ENCODE measurements around the gene OTUD5.
"Not testable (repeated sequence)": the region's sequence is repeated elsewhere in the genome, so short reads cannot be mapped to it uniquely, and the experiment has no call there.

Gene OTUD5

GRCh38 chrX:48996969-48997368 lies 39.6 kb upstream of the OTUD5 start:
- H3K27me3 ChIP-seq (ENCODE audit: control insufficient read depth in 2 of 2, insufficient read depth in 2 of 2, low read length in 2 of 2) = no peaks in the 10 kb centered on the region
- H3K9me3 ChIP-seq (ENCODE audit: control insufficient read depth in 2 of 2, low read length in 2 of 2) = no peaks in the 10 kb centered on the region
- no peak overlapping the region for H3K9ac ChIP-seq (ENCODE audit: low read depth in 1 of 2, low read length in 2 of 2)
- H3K27ac ChIP-seq (ENCODE audit: low read depth in 2 of 2, low read length in 2 of 2) = no peak overlapping the region
- H3K4me1 ChIP-seq (ENCODE audit: control insufficient read depth in 2 of 2, insufficient read depth in 2 of 2, low read length in 2 of 2) = peaks cover 2 to 5% of the 10 kb centered on the region in 2 donors
- H3K36me3 ChIP-seq (ENCODE audit: control insufficient read depth in 2 of 2, insufficient read depth in 2 of 2, low read length in 2 of 2) = peaks cover 14 to 15% of the 10 kb centered on the region in 2 donors
- no peak overlapping the region for H3K4me3 ChIP-seq (ENCODE audit: low read length in 2 of 2)

DNA sequence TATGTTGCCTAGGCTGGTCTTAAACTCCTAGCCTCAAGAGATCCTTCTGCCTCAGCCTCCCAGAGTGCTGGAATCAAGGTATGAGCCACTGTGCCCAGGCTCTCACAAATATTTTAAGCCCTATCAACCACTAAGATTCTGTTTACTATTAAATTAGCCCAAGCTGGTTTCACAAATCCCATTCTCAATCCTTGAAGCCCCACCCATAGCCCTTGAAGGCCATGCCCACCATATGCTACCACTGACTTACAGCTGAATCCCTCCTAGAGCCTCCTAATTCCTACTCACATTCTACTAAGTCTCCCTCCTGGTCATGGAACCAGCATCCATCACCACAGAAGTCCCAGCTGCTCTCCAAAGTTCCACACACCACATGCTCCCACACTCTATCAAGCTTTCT lies 34.9 kb upstream of the OTUD5 start:
- Histone ChIP-seq H3K9ac (ENCODE audit: low read depth in 1 of 2, low read length in 2 of 2) (no peak overlapping the region), H3K9me3 (ENCODE audit: control insufficient read depth in 2 of 2, low read length in 2 of 2) (no peaks in the 10 kb centered on the region), H3K27ac (ENCODE audit: low read depth in 2 of 2, low read length in 2 of 2) (no peak overlapping the region), H3K4me3 (ENCODE audit: low read length in 2 of 2) (no peak overlapping the region), H3K4me1 (ENCODE audit: control insufficient read depth in 2 of 2, insufficient read depth in 2 of 2, low read length in 2 of 2) (no peaks in the 10 kb centered on the region), H3K27me3 (ENCODE audit: control insufficient read depth in 2 of 2, insufficient read depth in 2 of 2, low read length in 2 of 2) (no peaks in the 10 kb centered on the region), H3K36me3 (ENCODE audit: control insufficient read depth in 2 of 2, insufficient read depth in 2 of 2, low read length in 2 of 2) (peaks cover 13 to 30% of the 10 kb centered on the region in 2 donors)

- Histone ChIP-seq H3K27ac (ENCODE audit: low read depth in 2 of 2, low read length in 2 of 2) (no peak overlapping the region), H3K4me1 (ENCODE audit: control insufficient read depth in 2 of 2, insufficient read depth in 2 of 2, low read length in 2 of 2) (no peaks in the 10 kb centered on the region), H3K27me3 (ENCODE audit: control insufficient read depth in 2 of 2, insufficient read depth in 2 of 2, low read length in 2 of 2) (no peaks in the 10 kb centered on the region), H3K9ac (ENCODE audit: low read depth in 1 of 2, low read length in 2 of 2) (no peak overlapping the region), H3K36me3 (ENCODE audit: control insufficient read depth in 2 of 2, insufficient read depth in 2 of 2, low read length in 2 of 2) (peaks cover 6 to 25% of the 10 kb centered on the region in 2 donors), H3K9me3 (ENCODE audit: control insufficient read depth in 2 of 2, low read length in 2 of 2) (no peaks in the 10 kb centered on the region), H3K4me3 (ENCODE audit: low read length in 2 of 2) (no peak overlapping the region)
Observed at GRCh38 chrX:48989483-48989882, 32.1 kb upstream of the OTUD5 start.

GRCh38 chrX:48983896-48984295 lies 26.5 kb upstream of the OTUD5 start:
- Histone ChIP-seq H3K36me3 (ENCODE audit: control insufficient read depth in 2 of 2, insufficient read depth in 2 of 2, low read length in 2 of 2) (peaks cover 16 to 44% of the 10 kb centered on the region in 2 donors), H3K4me3 (ENCODE audit: low read length in 2 of 2) (no peak overlapping the region), H3K4me1 (ENCODE audit: control insufficient read depth in 2 of 2, insufficient read depth in 2 of 2, low read length in 2 of 2) (no peaks in the 10 kb centered on the region), H3K9me3 (ENCODE audit: control insufficient read depth in 2 of 2, low read length in 2 of 2) (no peaks in the 10 kb centered on the region), H3K9ac (ENCODE audit: low read depth in 1 of 2, low read length in 2 of 2) (no peak overlapping the region), H3K27ac (ENCODE audit: low read depth in 2 of 2, low read length in 2 of 2) (no peak overlapping the region), H3K27me3 (ENCODE audit: control insufficient read depth in 2 of 2, insufficient read depth in 2 of 2, low read length in 2 of 2) (peaks cover 0 to 2% of the 10 kb centered on the region in 2 donors)

DNA sequence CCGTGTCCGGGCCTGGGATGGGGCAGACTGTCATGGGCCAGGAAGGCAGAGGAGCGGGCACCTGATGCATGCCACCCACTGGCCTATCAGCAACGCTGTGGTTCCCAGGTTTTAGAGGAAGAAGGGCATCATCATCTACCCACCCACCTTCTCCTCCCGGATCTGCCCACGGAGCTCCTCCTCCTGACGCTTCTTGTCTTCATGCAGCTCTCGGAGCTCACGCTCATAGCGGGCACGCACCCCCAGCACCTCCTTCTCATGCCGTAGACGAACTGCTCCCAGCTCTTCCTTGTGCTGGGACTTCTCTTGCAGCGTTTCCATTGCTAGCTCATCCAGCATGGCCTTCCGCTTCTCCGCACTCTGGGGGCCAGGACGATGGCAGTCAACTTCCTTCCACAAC lies 25.7 kb upstream of the OTUD5 start:
- Histone ChIP-seq H3K36me3 (ENCODE audit: control insufficient read depth in 2 of 2, insufficient read depth in 2 of 2, low read length in 2 of 2) (peaks cover 16 to 40% of the 10 kb centered on the region in 2 donors), H3K4me3 (ENCODE audit: low read length in 2 of 2) (no peak overlapping the region), H3K9ac (ENCODE audit: low read depth in 1 of 2, low read length in 2 of 2) (no peak overlapping the region), H3K27me3 (ENCODE audit: control insufficient read depth in 2 of 2, insufficient read depth in 2 of 2, low read length in 2 of 2) (peaks cover 0 to 2% of the 10 kb centered on the region in 2 donors), H3K27ac (ENCODE audit: low read depth in 2 of 2, low read length in 2 of 2) (no peak overlapping the region), H3K9me3 (ENCODE audit: control insufficient read depth in 2 of 2, low read length in 2 of 2) (no peaks in the 10 kb centered on the region), H3K4me1 (ENCODE audit: control insufficient read depth in 2 of 2, insufficient read depth in 2 of 2, low read length in 2 of 2) (no peaks in the 10 kb centered on the region)

DNA sequence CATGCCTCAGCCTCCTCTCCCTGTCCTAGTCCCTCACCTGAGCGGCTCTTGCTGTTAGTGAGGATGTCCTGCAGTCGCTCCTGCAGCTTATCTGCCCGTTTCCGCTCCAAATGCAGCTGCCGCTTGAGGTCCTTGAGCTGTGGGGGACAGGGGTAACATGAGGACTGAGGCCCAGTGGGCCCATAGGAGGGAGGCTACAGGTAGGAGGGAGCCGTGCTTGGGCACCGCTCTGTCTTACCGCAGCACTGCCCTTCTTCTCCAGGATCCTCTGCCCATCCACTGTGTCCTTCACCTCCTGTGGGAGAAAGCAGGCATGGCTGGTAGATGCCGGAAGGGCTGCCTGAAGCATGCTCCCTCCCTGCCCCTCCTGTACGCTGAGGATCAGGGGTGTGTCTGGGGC lies 23.8 kb upstream of the OTUD5 start:
- peaks cover 0 to 2% of the 10 kb centered on the region in 2 donors for H3K27me3 ChIP-seq (ENCODE audit: control insufficient read depth in 2 of 2, insufficient read depth in 2 of 2, low read length in 2 of 2)
- no peak overlapping the region for H3K9ac ChIP-seq (ENCODE audit: low read depth in 1 of 2, low read length in 2 of 2)
- H3K36me3 ChIP-seq (ENCODE audit: control insufficient read depth in 2 of 2, insufficient read depth in 2 of 2, low read length in 2 of 2) = peaks cover 16 to 46% of the 10 kb centered on the region in 2 donors
- H3K4me3 ChIP-seq (ENCODE audit: low read length in 2 of 2) = no peak overlapping the region
- no peaks in the 10 kb centered on the region for H3K4me1 ChIP-seq (ENCODE audit: control insufficient read depth in 2 of 2, insufficient read depth in 2 of 2, low read length in 2 of 2)
- no peak overlapping the region for H3K27ac ChIP-seq (ENCODE audit: low read depth in 2 of 2, low read length in 2 of 2)
- H3K9me3 ChIP-seq (ENCODE audit: control insufficient read depth in 2 of 2, low read length in 2 of 2) = no peaks in the 10 kb centered on the region

- not testable (repeated sequence) for H3K9ac ChIP-seq (ENCODE audit: low read depth in 1 of 2, low read length in 2 of 2); H3K4me1 ChIP-seq (ENCODE audit: control insufficient read depth in 2 of 2, insufficient read depth in 2 of 2, low read length in 2 of 2); H3K27me3 ChIP-seq (ENCODE audit: control insufficient read depth in 2 of 2, insufficient read depth in 2 of 2, low read length in 2 of 2); H3K9me3 ChIP-seq (ENCODE audit: control insufficient read depth in 2 of 2, low read length in 2 of 2); H3K4me3 ChIP-seq (ENCODE audit: low read length in 2 of 2); H3K27ac ChIP-seq (ENCODE audit: low read depth in 2 of 2, low read length in 2 of 2)
- H3K36me3 ChIP-seq (ENCODE audit: control insufficient read depth in 2 of 2, insufficient read depth in 2 of 2, low read length in 2 of 2) = peaks cover 23 to 47% of the 10 kb centered on the region in 2 donors
Observed at GRCh38 chrX:48980341-48980740, 22.9 kb upstream of the OTUD5 start.

GRCh38 chrX:48978226-48978625 lies 20.8 kb upstream of the OTUD5 start:
- Histone ChIP-seq H3K9me3 (ENCODE audit: control insufficient read depth in 2 of 2, low read length in 2 of 2) (no peaks in the 10 kb centered on the region), H3K9ac (ENCODE audit: low read depth in 1 of 2, low read length in 2 of 2) (no peak overlapping the region), H3K4me3 (ENCODE audit: low read length in 2 of 2) (no peak overlapping the region), H3K36me3 (ENCODE audit: control insufficient read depth in 2 of 2, insufficient read depth in 2 of 2, low read length in 2 of 2) (peaks cover 29 to 38% of the 10 kb centered on the region in 2 donors), H3K27ac (ENCODE audit: low read depth in 2 of 2, low read length in 2 of 2) (no peak overlapping the region), H3K27me3 (ENCODE audit: control insufficient read depth in 2 of 2, insufficient read depth in 2 of 2, low read length in 2 of 2) (peaks cover 0 to 2% of the 10 kb centered on the region in 2 donors), H3K4me1 (ENCODE audit: control insufficient read depth in 2 of 2, insufficient read depth in 2 of 2, low read length in 2 of 2) (no peaks in the 10 kb centered on the region)

DNA sequence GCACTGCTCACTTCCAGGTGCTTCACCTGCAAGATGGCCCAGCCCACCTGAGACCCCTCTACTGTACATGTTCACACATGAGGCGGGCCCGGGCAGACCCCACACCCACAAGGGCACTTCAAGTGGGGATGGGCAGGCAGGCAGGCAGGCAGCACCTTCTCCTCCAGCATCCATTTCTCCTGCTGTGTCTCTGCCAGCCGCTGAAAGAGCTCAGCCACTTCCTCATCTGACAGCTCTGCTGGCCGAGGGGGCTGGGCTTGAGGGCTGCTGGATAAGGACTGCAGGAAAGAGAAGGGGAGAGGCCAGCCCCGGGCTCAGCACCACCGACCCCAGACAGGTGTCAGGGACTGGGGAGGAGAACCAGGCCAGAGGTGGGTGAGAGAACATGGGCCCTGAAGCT lies 18.7 kb upstream of the OTUD5 start:
- Histone ChIP-seq H3K4me3 (ENCODE audit: low read length in 2 of 2) (no peak overlapping the region), H3K4me1 (ENCODE audit: control insufficient read depth in 2 of 2, insufficient read depth in 2 of 2, low read length in 2 of 2) (peaks cover 0 to 4% of the 10 kb centered on the region in 2 donors), H3K9me3 (ENCODE audit: control insufficient read depth in 2 of 2, low read length in 2 of 2) (no peaks in the 10 kb centered on the region), H3K9ac (ENCODE audit: low read depth in 1 of 2, low read length in 2 of 2) (no peak overlapping the region), H3K27ac (ENCODE audit: low read depth in 2 of 2, low read length in 2 of 2) (no peak overlapping the region), H3K36me3 (ENCODE audit: control insufficient read depth in 2 of 2, insufficient read depth in 2 of 2, low read length in 2 of 2) (peaks cover 15 to 24% of the 10 kb centered on the region in 2 donors), H3K27me3 (ENCODE audit: control insufficient read depth in 2 of 2, insufficient read depth in 2 of 2, low read length in 2 of 2) (peaks cover 0 to 2% of the 10 kb centered on the region in 2 donors)

DNA sequence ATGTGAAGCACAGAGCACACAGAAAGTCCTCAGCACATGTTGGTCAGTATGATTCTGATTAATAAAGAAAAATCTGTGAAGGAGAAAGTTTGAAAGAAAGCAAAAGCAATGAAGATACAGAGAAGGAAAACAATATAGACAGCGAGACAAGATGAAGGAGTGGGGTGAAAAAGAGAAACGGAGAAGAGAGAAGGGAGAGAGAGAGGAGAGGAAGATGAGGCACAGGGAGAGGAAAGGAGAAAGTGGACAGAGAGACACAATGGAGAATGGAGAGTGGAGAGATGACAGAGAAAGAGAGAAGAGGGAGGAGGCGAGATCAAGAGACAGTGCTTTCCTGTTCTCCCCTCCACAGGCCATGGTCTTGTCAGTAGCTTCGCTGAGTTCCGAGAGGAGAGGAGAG lies 18.1 kb upstream of the OTUD5 start:
- Histone ChIP-seq H3K4me1 (ENCODE audit: control insufficient read depth in 2 of 2, insufficient read depth in 2 of 2, low read length in 2 of 2) (peaks cover 0 to 4% of the 10 kb centered on the region in 2 donors), H3K9me3 (ENCODE audit: control insufficient read depth in 2 of 2, low read length in 2 of 2) (no peaks in the 10 kb centered on the region), H3K27me3 (ENCODE audit: control insufficient read depth in 2 of 2, insufficient read depth in 2 of 2, low read length in 2 of 2) (no peaks in the 10 kb centered on the region), H3K9ac (ENCODE audit: low read depth in 1 of 2, low read length in 2 of 2) (no peak overlapping the region), H3K27ac (ENCODE audit: low read depth in 2 of 2, low read length in 2 of 2) (no peak overlapping the region), H3K4me3 (ENCODE audit: low read length in 2 of 2) (no peak overlapping the region), H3K36me3 (ENCODE audit: control insufficient read depth in 2 of 2, insufficient read depth in 2 of 2, low read length in 2 of 2) (peaks cover 15 to 22% of the 10 kb centered on the region in 2 donors)

- no peaks in the 10 kb centered on the region for H3K9me3 ChIP-seq (ENCODE audit: control insufficient read depth in 2 of 2, low read length in 2 of 2)
- no peak overlapping the region for H3K9ac ChIP-seq (ENCODE audit: low read depth in 1 of 2, low read length in 2 of 2)
- H3K27ac ChIP-seq (ENCODE audit: low read depth in 2 of 2, low read length in 2 of 2) = no peak overlapping the region
- no peak overlapping the region for H3K4me3 ChIP-seq (ENCODE audit: low read length in 2 of 2)
- H3K27me3 ChIP-seq (ENCODE audit: control insufficient read depth in 2 of 2, insufficient read depth in 2 of 2, low read length in 2 of 2) = no peaks in the 10 kb centered on the region
- H3K36me3 ChIP-seq (ENCODE audit: control insufficient read depth in 2 of 2, insufficient read depth in 2 of 2, low read length in 2 of 2) = peaks cover 15 to 18% of the 10 kb centered on the region in 2 donors
- peaks cover 0 to 4% of the 10 kb centered on the region in 2 donors for H3K4me1 ChIP-seq (ENCODE audit: control insufficient read depth in 2 of 2, insufficient read depth in 2 of 2, low read length in 2 of 2)
Observed at GRCh38 chrX:48975041-48975440, 17.6 kb upstream of the OTUD5 start.

Data from mucosa of rectum (tissue), 2 donors.